GM12892 (cell line): ENCODE results near the gene TXNRD1.

Experiments used
- POLR2A ChIP-seq: IDR thresholded peaks from 2 replicates; pipeline ENCODE4 v1.6.1; 2011; ENCODE audit warnings: low read depth, low read length, control low read depth
- POLR2AphosphoS5 ChIP-seq: IDR thresholded peaks from 2 replicates; pipeline ENCODE4 v1.6.1; 2011; ENCODE audit warnings: low read depth, low read length, control low read depth

DNA sequence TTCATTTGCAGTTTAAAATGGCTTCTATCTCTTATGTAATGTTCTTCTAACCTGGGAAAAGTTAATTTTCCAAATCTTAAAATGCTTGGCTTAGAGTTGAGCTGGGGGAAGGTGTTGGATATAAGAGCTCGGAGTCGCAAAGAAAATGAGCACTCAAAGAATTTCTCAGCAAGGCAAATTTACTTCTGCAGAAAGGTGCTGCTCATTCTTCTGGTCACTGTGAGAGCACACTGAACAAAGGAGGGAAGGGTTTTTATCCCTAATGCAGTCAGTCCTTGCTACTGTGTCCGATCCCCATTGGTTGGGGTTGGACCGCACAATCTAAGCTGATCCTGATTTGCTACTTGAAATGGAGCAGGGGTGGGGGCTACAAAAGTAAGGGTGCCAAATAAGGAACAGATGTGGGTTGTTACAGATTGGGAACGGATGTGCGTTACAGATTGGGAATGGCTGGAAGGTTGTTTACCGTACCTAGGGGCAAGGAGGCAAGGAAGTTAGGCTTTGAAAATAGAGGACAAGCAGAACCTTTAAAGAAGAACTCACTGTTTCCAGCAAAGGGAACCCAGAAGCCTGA, 19.4 kb downstream of the TXNRD1 start:
- TF ChIP-seq POLR2AphosphoS5 (no peak), POLR2A (no peak)
